ENCODE measurements around the gene RPTOR.

- TF ChIP-seq ZNF548 (tag by site-specific recombination; IDR thresholded peaks at IDR 0.05), result no peak
- TF ChIP-seq CTCF (tag by site-specific recombination; IDR thresholded peaks at IDR 0.05), result no peak
- no peak for TF ChIP-seq ZNF121 (tag by site-specific recombination; IDR thresholded peaks at IDR 0.05)
- no peak for TF ChIP-seq MEIS1 (CRISPR knock-in tag; IDR thresholded peaks at IDR 0.05; ENCODE audit: borderline replicate concordance)
- no peak for TF ChIP-seq BCL11A (tag by site-specific recombination; IDR thresholded peaks at IDR 0.05; ENCODE audit: low read depth)
- TF ChIP-seq ZNF239 (tag by site-specific recombination; IDR thresholded peaks at IDR 0.05), result no peak
- TF ChIP-seq ZNF792 (tag by site-specific recombination; IDR thresholded peaks at IDR 0.05), result no peak
- TF ChIP-seq ZNF596 (tag by site-specific recombination; IDR thresholded peaks at IDR 0.05), result no peak
- no peak for TF ChIP-seq HIC1 (tag by site-specific recombination; IDR thresholded peaks at IDR 0.05)
- TF ChIP-seq RBAK (tag by site-specific recombination; IDR thresholded peaks at IDR 0.05), result no peak
- TF ChIP-seq ZNF274 (IDR thresholded peaks at IDR 0.05; ENCODE audit: low read length), result no peak
- no peak for TF ChIP-seq ZNF274 (tag by site-specific recombination; IDR thresholded peaks at IDR 0.05; ENCODE audit: borderline replicate concordance)
Measured at GRCh38 chr17:80774643-80775281, 230.1 kb downstream of the RPTOR start.
